Endothelial cell of umbilical vein (primary cell): Measurements from ENCODE around the gene KLF17. TPM values are rescaled to one million over a fixed set of nuclear protein-coding genes. Genes with fewer than 3 reads are reported as not detected.

Experiments used
- BruUV-seq: library from RNA; stranded (reverse); fragments of 400-500 nt; replicated peaks from 2 replicates; lab custom pipeline; 2021; lab: Mats Ljungman, UMichigan
- CTCF ChIA-PET: fragments of 300-600, 350-600 bp; sonication (Branson Sonifier 250); formaldehyde crosslinking; loops from one replicate; lab custom pipeline; 2021; ENCODE audit warnings: antibody characterized with exemption, inconsistent platforms; lab: Charles Lee
- POLR2A ChIA-PET: fragments of 300-600, 350-600 bp; sonication (Branson Sonifier 250); formaldehyde crosslinking; loops from one replicate; lab custom pipeline; 2021; ENCODE audit warnings: antibody characterized with exemption, inconsistent platforms; lab: Charles Lee
- DNase-seq: peaks from one replicate; pipeline ENCODE4 v3.0.0-alpha.2; 2011; ENCODE audit warnings: low read depth, low spot score
- FAIRE-seq: peaks from 2 replicates; lab custom pipeline; 2011; peaks lifted over from hg19 to GRCh38; lab: Jason Lieb, UNC
- H2AFZ ChIP-seq: 2 replicates; pipeline ENCODE4 v1.6.0; 2012; ENCODE audit warnings: low read depth, low read length, control low read depth, inconsistent platforms
- H3K27ac ChIP-seq: 2 replicates; pipeline ENCODE4 v1.5.1; 2011; ENCODE audit warnings: low read depth, mild to moderate bottlenecking, control low read depth, low read length, moderate library complexity; ENCODE audit not compliant: insufficient read depth
- H3K27me3 ChIP-seq, 2 experiments: 2 replicates each; pipeline versions ENCODE4 v1.6.0 to v1.6.1; 2011; ENCODE audit warnings: low read length in 2 of 2, mixed read lengths in 1 of 2; ENCODE audit not compliant: control insufficient read depth in 2 of 2, insufficient read depth in 2 of 2
- H3K36me3 ChIP-seq, 2 experiments: 2 replicates in 1 of 2; 3 replicates in 1 of 2; pipeline ENCODE4 v1.5.1; 2011; ENCODE audit warnings: low read length in 2 of 2, mild to moderate bottlenecking in 1 of 2, moderate library complexity in 1 of 2; ENCODE audit not compliant: control insufficient read depth in 2 of 2, insufficient read depth in 2 of 2; ENCODE audit errors: extremely low read depth in 1 of 2
- H3K4me1 ChIP-seq: 3 replicates; pipeline ENCODE4 v1.5.1; 2011; ENCODE audit warnings: mild to moderate bottlenecking, low read length; ENCODE audit not compliant: control insufficient read depth, insufficient read depth; ENCODE audit errors: extremely low read depth
- H3K4me2 ChIP-seq: 2 replicates; pipeline ENCODE4 v1.6.1; 2011; ENCODE audit warnings: low read length, control low read depth, mixed read lengths; ENCODE audit not compliant: insufficient read depth
- H3K4me3 ChIP-seq, 3 experiments: fragments of 200-600 bp in 1 of 3; sonication (generic), shearing (Covaris generic) in 1 of 3; replicated peaks in 1 of 3; 2 replicates each; pipeline ENCODE4 v1.5.1; 2011 to 2016; ENCODE audit warnings: control low read depth in 3 of 3, low read length in 3 of 3, mild to moderate bottlenecking in 2 of 3, inconsistent platforms in 1 of 3, low read depth in 1 of 3, moderate library complexity in 1 of 3; ENCODE audit not compliant: insufficient read depth in 1 of 3
- H3K79me2 ChIP-seq: 2 replicates; pipeline ENCODE4 v1.6.0; 2012; ENCODE audit warnings: low read length, inconsistent platforms; ENCODE audit not compliant: control insufficient read depth, insufficient read depth
- H3K9ac ChIP-seq: replicated peaks from 2 replicates; pipeline ENCODE3; 2011; ENCODE audit warnings: low read length, control low read depth; ENCODE audit not compliant: insufficient read depth; ENCODE audit errors: extremely low read depth
- H3K9me1 ChIP-seq: replicated peaks from 3 replicates; pipeline ENCODE4 v1.6.0; 2011; ENCODE audit warnings: mild to moderate bottlenecking, low read length; ENCODE audit not compliant: control insufficient read depth, insufficient read depth; ENCODE audit errors: extremely low read depth
- H3K9me3 ChIP-seq: replicated peaks from 2 replicates; pipeline ENCODE4 v1.5.1; 2012; ENCODE audit warnings: low read length, inconsistent platforms; ENCODE audit not compliant: control insufficient read depth, insufficient read depth
- H4K20me1 ChIP-seq: replicated peaks from 2 replicates; pipeline ENCODE3; 2011; ENCODE audit warnings: mild to moderate bottlenecking, low read length; ENCODE audit not compliant: control insufficient read depth, insufficient read depth; ENCODE audit errors: extremely low read depth
- CTCF ChIP-seq, 2 donors: IDR thresholded peaks; 1 replicate in 1 of 2; 2 replicates in 1 of 2; pipeline ENCODE4 v1.5.1; 2011; ENCODE audit warnings: low read length in 2 of 2, mild to moderate bottlenecking in 2 of 2, moderate library complexity in 2 of 2, control low read depth in 1 of 2, inconsistent platforms in 1 of 2, low read depth in 1 of 2; ENCODE audit not compliant: insufficient read depth in 1 of 2; ENCODE audit errors: extremely low read depth in 1 of 2
- EZH2 ChIP-seq: IDR thresholded peaks from 2 replicates; pipeline ENCODE4 v1.6.1; 2012; ENCODE audit warnings: borderline replicate concordance, low read depth, mild to moderate bottlenecking, moderate library complexity, low read length, inconsistent platforms; ENCODE audit not compliant: severe bottlenecking
- FOS ChIP-seq: IDR thresholded peaks from 2 replicates; pipeline ENCODE4 v1.6.1; 2011; ENCODE audit warnings: mild to moderate bottlenecking, low read length, moderate library complexity, borderline replicate concordance; ENCODE audit not compliant: insufficient read depth
- GATA2 ChIP-seq: IDR thresholded peaks from 2 replicates; pipeline ENCODE4 v1.7.0; 2011; ENCODE audit warnings: low read depth, mild to moderate bottlenecking, moderate library complexity, mixed read lengths, low read length; ENCODE audit not compliant: insufficient read length, insufficient read depth
- JUN ChIP-seq: IDR thresholded peaks from 2 replicates; pipeline ENCODE4 v1.6.1; 2011; ENCODE audit warnings: borderline replicate concordance, low read depth; ENCODE audit not compliant: insufficient read length, insufficient read depth
- MAX ChIP-seq: IDR thresholded peaks from 2 replicates; pipeline ENCODE4 v1.6.1; 2011; ENCODE audit not compliant: insufficient read depth, insufficient read length
- MYC ChIP-seq: IDR thresholded peaks from one replicate; pipeline ENCODE4 v1.6.1; 2011; ENCODE audit warnings: mild to moderate bottlenecking, low read depth, low read length
- POLR2A ChIP-seq: IDR thresholded peaks from 2 replicates; pipeline ENCODE4 v1.6.1; 2012; ENCODE audit warnings: low read depth, mild to moderate bottlenecking, control low read depth, low read length
- POLR2AphosphoS5 ChIP-seq: IDR thresholded peaks from 2 replicates; pipeline ENCODE4 v1.6.1; 2012; ENCODE audit warnings: low read depth, mild to moderate bottlenecking, control low read depth, low read length, moderate library complexity; ENCODE audit not compliant: insufficient read depth
- dilution Hi-C: fragments of 300-500 bp; cut with MboI; formaldehyde crosslinking; loops from one replicate; pipeline ENCODE4 v1.15.0; 2019; ENCODE audit warnings: low sequenced_read_pairs; ENCODE audit not compliant: extremely low pct_ligation_motif_present
- intact Hi-C: fragments of 100-400 bp; cut with micrococcal nuclease; formaldehyde crosslinking; loops from one replicate; pipeline ENCODE4 v1.10.0; 2022
- polyA plus RNA-seq, 4 experiments: library from polyadenylated mRNA; depleted of rRNA in 3 of 4; stranded (reverse) in 3 of 4; unstranded in 1 of 4; fragments of >200 nt; gene quantifications; 2 replicates each; pipeline versions ENCODE4 v1.2.1 to v1.2.3, GENCODE V29; 2011 to 2012; ENCODE audit warnings: missing spikeins in 1 of 4
- total RNA-seq: library from RNA; stranded (reverse); gene quantifications from 2 replicates; pipeline ENCODE4 v1.2.3, GENCODE V29; 2021

KLF17 gene
- total and polyA plus RNA-seq, 2 donors (not counting 3 experiments of a cell fraction or from before 2014, with no cell fraction given), result not detected

- Histone ChIP-seq H3K27me3 (peaks cover 0 to under 1% of the 10 kb centered on the region in 2 experiments), H3K9me3 (no peaks in the 10 kb centered on the region), H3K27ac (no peak overlapping the region), H3K79me2 (no peaks in the 10 kb centered on the region), H3K4me2 (no peak overlapping the region), H2AFZ (no peak overlapping the region), H3K4me1 (no peaks in the 10 kb centered on the region), H3K9me1 (no peaks in the 10 kb centered on the region), H4K20me1 (no peaks in the 10 kb centered on the region), H3K4me3 (no peak overlapping the region), H3K36me3 (no peaks in the 10 kb centered on the region), H3K9ac (no peak overlapping the region)
- no peak for DNase-seq
- dilution Hi-C loops, result no loop called here
- no TSS peak for BruUV-seq
- CTCF ChIA-PET, result no interaction called here
- POLR2A ChIA-PET, result no interaction called here
- FAIRE-seq, result no peak
- TF ChIP-seq EZH2 (no peak), GATA2 (no peak), MAX (no peak), POLR2AphosphoS5 (no peak), MYC (no peak), FOS (no peak), CTCF (IDR thresholded peaks at IDR 0.05; ENCODE audit: extremely low read depth in 1 of 2, insufficient read depth in 1 of 2, low read depth in 1 of 2, low read length in 2 of 2) (no peak), POLR2A (no peak), JUN (no peak)
- intact Hi-C loops, result no loop called here
Observed at GRCh38 chr1:44146536-44147361, 28.1 kb downstream of the KLF17 start.
